Fibroblast of lung (primary cell): ENCODE data around the gene CCDC14. TPM values are rescaled to one million over a fixed set of nuclear protein-coding genes. Genes with fewer than 3 reads are reported as not detected.
A peak's percentile ranks its signal among the peaks of the same experiment; 100 is the strongest.
"Not testable (repeated sequence)": the region's sequence is repeated elsewhere in the genome, so short reads cannot be mapped to it uniquely, and the experiment has no call there.

Source experiments
- DNase-seq, 2 donors: peaks; one replicate each; pipeline versions ENCODE4 v3.0.0 to v3.0.0-alpha.2; 2010; ENCODE audit warnings: low read depth in 2 of 2
- H2AFZ ChIP-seq: 2 replicates; pipeline ENCODE4 v1.5.1; 2012; ENCODE audit warnings: low read length, control low read depth, inconsistent platforms
- H3K27ac ChIP-seq: 2 replicates; pipeline ENCODE4 v1.5.1; 2011; ENCODE audit warnings: low read length, control low read depth; ENCODE audit not compliant: insufficient read depth
- H3K27me3 ChIP-seq: 2 replicates; pipeline ENCODE4 v1.5.1; 2011; ENCODE audit warnings: mild to moderate bottlenecking, low read length; ENCODE audit not compliant: control insufficient read depth, insufficient read depth
- H3K36me3 ChIP-seq: 2 replicates; pipeline ENCODE4 v1.5.1; 2011; ENCODE audit warnings: low read length; ENCODE audit not compliant: control insufficient read depth, insufficient read depth
- H3K4me1 ChIP-seq: 2 replicates; pipeline ENCODE4 v1.5.1; 2011; ENCODE audit warnings: low read length; ENCODE audit not compliant: control insufficient read depth, insufficient read depth; ENCODE audit errors: extremely low read depth
- H3K4me2 ChIP-seq: 2 replicates; pipeline ENCODE4 v1.5.1; 2011; ENCODE audit warnings: low read length, control low read depth; ENCODE audit not compliant: insufficient read depth; ENCODE audit errors: extremely low read depth
- H3K4me3 ChIP-seq, 4 experiments: fragments of 200-600 bp in 1 of 4; sonication (generic) in 1 of 4; replicated peaks in 1 of 4; 2 replicates each; pipeline ENCODE4 v1.5.1; 2011 to 2016; ENCODE audit warnings: low read length in 4 of 4, low read depth in 3 of 4, mild to moderate bottlenecking in 3 of 4, control low read depth in 2 of 4, inconsistent platforms in 1 of 4, mixed read lengths in 1 of 4; ENCODE audit not compliant: insufficient read depth in 1 of 4; ENCODE audit errors: control extremely low read depth in 1 of 4
- H3K79me2 ChIP-seq: 2 replicates; pipeline ENCODE4 v1.5.1; 2012; ENCODE audit warnings: mild to moderate bottlenecking, low read length, inconsistent platforms; ENCODE audit not compliant: control insufficient read depth, insufficient read depth
- H3K9ac ChIP-seq: 2 replicates; pipeline ENCODE4 v1.5.1; 2011; ENCODE audit warnings: mild to moderate bottlenecking, low read length, control low read depth; ENCODE audit not compliant: insufficient read depth
- H3K9me3 ChIP-seq: 2 replicates; pipeline ENCODE4 v1.5.1; 2012; ENCODE audit warnings: low read depth, low read length; ENCODE audit not compliant: control insufficient read depth, insufficient read depth
- H4K20me1 ChIP-seq: 2 replicates; pipeline ENCODE4 v1.5.1; 2011; ENCODE audit warnings: low read length; ENCODE audit not compliant: control insufficient read depth, insufficient read depth; ENCODE audit errors: extremely low read depth
- CTCF ChIP-seq, 2 donors: IDR thresholded peaks in 1 of 2; conservative IDR thresholded peaks in 1 of 2; 1 replicate in 1 of 2; 2 replicates in 1 of 2; pipeline ENCODE4 v1.5.1; 2011 to 2012; ENCODE audit warnings: low read length in 2 of 2, control low read depth in 1 of 2, inconsistent platforms in 1 of 2, low read depth in 1 of 2, mild to moderate bottlenecking in 1 of 2
- EZH2 ChIP-seq: IDR thresholded peaks from 2 replicates; pipeline ENCODE4 v1.5.1; 2012; ENCODE audit warnings: low read length, control low read depth, mild to moderate bottlenecking; ENCODE audit errors: missing control alignments
- polyA plus RNA-seq, 2 donors: library from polyadenylated mRNA; depleted of rRNA in 1 of 2; stranded (reverse) in 1 of 2; unstranded in 1 of 2; fragments of >200 nt; gene quantifications; 2 replicates each; pipeline ENCODE4 v1.2.1, GENCODE V29; 2011 to 2012; ENCODE audit warnings: missing spikeins in 1 of 2
- total RNA-seq: library from RNA; depleted of rRNA; stranded (reverse); fragments of >200 nt; gene quantifications from 2 replicates; pipeline ENCODE4 v1.2.1, GENCODE V29; 2014

The CCDC14 gene
- total and polyA plus RNA-seq, 2 donors (not counting 1 experiment from before 2014, with no cell fraction given): 35.2 to 94.8 TPM

GRCh38 chr3:123971406-123971805 is 10.4 kb upstream of the CCDC14 start:
- H3K4me3 ChIP-seq: no peak overlapping the region

GRCh38 chr3:123967260-123967659 is 6.2 kb upstream of the CCDC14 start:
- H3K9me3 ChIP-seq, H3K4me1 ChIP-seq, DNase-seq, H3K79me2 ChIP-seq, H3K27ac ChIP-seq, H3K9ac ChIP-seq, H2AFZ ChIP-seq, H3K4me3 ChIP-seq, H4K20me1 ChIP-seq, H3K36me3 ChIP-seq, H3K27me3 ChIP-seq, H3K4me2 ChIP-seq: not testable (repeated sequence)

More at GRCh38 chr3:123971406-123971805, 10.4 kb upstream of the CCDC14 start:
- Histone ChIP-seq H3K27ac (no peak overlapping the region), H3K9ac (no peak overlapping the region), H3K36me3 (no peaks in the 10 kb centered on the region), H3K27me3 (no peaks in the 10 kb centered on the region), H3K4me1 (peaks cover 2% of the 10 kb centered on the region), H3K79me2 (no peaks in the 10 kb centered on the region), H3K4me2 (no peak overlapping the region), H2AFZ (no peak overlapping the region), H4K20me1 (no peaks in the 10 kb centered on the region), H3K9me3 (no peaks in the 10 kb centered on the region)
- TF ChIP-seq EZH2: no peak
- no peak for TF ChIP-seq CTCF (conservative IDR thresholded peaks at IDR 0.05 in 1 of 2, IDR thresholded peaks at IDR 0.05 in 1 of 2; ENCODE audit: low read depth in 1 of 2, low read length in 2 of 2)
- peak in 1 of 2 donors; percentile 5 for DNase-seq

- H3K9me3 ChIP-seq, H3K27ac ChIP-seq, H3K36me3 ChIP-seq, H3K27me3 ChIP-seq, H3K4me2 ChIP-seq, H3K9ac ChIP-seq, H2AFZ ChIP-seq, DNase-seq, H3K4me3 ChIP-seq, H3K4me1 ChIP-seq, H4K20me1 ChIP-seq, H3K79me2 ChIP-seq: not testable (repeated sequence)
Measured at GRCh38 chr3:123966799-123967198, 5.8 kb upstream of the CCDC14 start.

GRCh38 chr3:123964793-123965192 is 3.8 kb upstream of the CCDC14 start:
- not testable (repeated sequence) for H3K79me2 ChIP-seq, H4K20me1 ChIP-seq, H3K4me1 ChIP-seq, H3K27me3 ChIP-seq, H3K27ac ChIP-seq, H2AFZ ChIP-seq, H3K9ac ChIP-seq, H3K4me3 ChIP-seq, DNase-seq, H3K4me2 ChIP-seq, H3K9me3 ChIP-seq, H3K36me3 ChIP-seq
